Measurements from ENCODE around the gene PEPD.

PEPD gene

DNA sequence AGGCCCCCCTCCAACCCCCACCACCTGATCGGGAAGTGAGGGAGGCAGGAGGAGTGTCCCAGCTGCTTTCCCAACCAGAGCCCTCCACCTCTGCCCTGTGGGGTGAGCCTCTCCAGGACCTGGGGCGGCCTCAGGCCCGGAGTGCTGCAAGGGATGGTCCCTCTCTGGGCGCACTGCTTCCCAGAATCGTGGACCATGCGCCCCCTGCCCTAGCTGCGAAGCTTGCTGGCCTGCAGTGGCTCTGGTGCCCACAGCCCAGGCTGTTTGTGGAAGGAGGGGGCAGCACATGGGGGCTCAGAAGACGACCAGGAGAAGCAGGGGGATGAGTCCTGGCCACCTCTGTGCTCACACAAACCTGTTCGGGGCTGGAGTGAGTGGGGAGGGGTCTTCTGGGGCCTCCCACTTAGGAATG lies 114.4 kb downstream of the PEPD start:
- no peak for TF ChIP-seq GATA1 (IDR thresholded peaks at IDR 0.05; ENCODE audit: low read depth, low read length)
- no peak for TF ChIP-seq POLR2A (IDR thresholded peaks at IDR 0.05; ENCODE audit: low read length)
- no peak for DNase-seq

DNA sequence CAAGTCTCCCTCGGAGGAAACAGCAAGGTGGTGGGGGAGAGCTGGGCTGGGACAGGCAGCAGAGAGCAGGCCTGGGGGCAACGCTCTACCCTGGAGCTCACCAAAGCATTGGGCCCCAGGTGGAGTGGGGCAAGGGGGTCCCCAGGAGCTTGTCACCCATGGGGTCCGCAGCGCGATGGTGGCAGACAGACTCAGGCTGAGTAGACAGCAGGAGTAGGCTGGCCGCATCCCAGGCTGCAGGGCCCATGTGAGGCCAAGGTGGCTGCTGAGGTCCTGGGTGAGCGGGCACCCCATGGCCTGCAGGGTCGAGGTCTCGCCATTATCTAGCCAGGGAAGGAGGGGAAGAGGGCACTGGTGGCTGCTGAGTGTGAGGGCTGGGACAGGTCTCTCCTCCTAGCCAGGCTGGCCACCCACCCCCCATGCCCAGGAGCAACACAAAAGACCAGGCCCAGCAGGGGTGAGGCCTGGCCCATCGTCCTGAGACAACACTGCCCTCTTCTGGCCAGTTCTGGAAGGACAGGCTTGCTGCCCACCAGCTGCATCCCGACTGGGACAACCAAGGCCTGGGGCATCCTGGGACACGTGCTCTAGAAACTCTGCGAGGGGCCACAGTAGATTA lies 115.0 kb downstream of the PEPD start:
- DNase-seq, result peak; percentile 57 to 82
- TF ChIP-seq GATA1 (IDR thresholded peaks at IDR 0.05; ENCODE audit: low read depth, low read length) (no peak), POLR2A (IDR thresholded peaks at IDR 0.05; ENCODE audit: low read length) (no peak)

DNA sequence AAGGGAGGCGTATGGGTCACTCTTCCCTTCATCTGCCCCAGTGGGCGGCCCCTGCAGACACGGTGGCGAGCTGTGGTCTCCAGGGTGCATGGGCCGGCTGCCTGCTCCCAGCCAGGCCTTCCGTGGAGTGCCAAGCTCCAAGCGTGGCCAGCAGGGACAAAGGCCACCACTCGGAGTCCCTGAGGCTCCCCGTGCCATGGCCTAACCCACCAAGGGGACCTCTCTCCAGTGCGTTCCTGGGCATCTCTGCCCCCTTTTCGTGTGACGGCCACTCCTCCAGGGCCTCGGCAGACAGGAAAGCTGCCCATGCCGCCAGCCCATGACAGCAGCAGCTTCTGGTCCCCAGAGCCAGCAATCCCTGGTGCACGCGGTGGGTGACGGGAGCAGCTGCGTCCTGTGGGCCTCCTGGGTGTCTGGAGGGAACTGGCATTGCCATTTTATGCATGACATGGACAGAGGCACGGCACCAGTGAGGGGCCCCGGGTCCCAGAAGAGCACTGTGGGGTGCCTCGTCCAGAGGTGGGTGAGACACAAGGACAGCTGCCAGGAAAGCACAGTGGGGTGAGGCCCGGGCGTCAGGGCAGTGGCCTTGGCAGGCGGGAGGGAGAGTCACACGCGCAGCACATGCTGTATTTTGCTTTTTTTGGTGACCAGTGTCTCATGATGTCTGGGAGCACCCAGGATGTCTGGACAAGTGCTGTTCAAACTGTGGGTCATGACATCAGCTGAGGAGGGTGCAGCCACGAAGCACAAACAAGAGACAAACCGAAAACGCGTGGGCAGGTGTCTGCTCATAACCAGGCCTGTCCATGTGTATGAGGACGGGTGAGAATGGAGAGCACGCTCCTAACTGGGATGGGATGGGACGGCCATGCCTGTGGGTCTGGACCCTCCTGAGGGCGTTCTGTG lies 115.8 kb downstream of the PEPD start:
- TF ChIP-seq GATA1 (IDR thresholded peaks at IDR 0.05; ENCODE audit: low read depth, low read length) (no peak), POLR2A (IDR thresholded peaks at IDR 0.05; ENCODE audit: low read length) (no peak)
- no peak for DNase-seq

DNA sequence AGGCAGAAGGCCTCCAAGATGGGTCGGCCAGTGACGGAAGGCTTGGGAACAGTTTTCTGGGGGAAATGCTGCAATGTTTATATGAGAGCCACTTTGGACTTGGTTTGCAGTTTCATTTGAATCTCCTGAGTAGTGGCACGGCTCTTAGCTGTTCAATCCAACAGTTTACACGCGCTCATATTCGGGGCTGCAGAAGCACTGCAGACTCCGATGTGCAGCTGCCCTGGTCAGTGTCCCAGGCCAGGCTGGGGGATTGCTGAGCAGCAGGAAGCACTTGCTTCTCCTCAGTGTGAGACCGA lies 116.4 kb downstream of the PEPD start:
- DNase-seq, result no peak
- TF ChIP-seq POLR2A (IDR thresholded peaks at IDR 0.05; ENCODE audit: low read length) (no peak), GATA1 (IDR thresholded peaks at IDR 0.05; ENCODE audit: low read depth, low read length) (no peak)

DNA sequence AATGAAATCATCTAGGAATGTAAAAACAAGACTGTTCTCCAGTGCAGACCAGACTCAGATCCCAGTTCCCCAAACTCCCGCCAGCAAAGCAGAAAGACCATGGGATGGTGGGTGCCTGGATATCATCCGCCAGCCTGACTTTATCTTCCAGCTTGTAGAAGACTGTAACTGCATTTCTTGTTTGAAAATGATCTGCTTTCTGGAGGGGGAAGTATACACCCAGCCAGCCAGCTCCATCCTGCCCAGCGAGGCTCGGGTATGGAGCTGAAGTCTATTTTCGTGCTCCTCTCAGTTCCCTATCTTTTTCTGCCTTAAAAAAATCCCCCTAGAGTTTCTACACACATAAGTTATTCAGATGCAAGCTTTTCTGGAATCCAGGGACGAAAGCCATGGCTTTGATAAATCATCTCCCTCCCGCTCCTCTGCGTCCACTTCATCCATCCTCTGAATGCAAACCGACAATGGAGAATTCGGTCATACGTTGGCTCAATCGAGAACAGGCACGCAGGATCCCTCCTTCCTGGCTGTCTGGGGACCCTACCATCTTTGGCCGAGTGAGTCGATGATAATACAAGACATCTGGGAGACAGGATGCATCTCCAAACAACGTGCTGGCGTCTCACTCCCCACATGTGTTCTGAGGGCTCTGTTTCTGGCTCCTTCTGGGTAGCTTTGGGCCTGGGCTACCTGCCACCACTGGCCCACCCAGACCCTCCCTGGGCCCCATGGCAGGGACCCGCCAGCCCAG lies 116.9 kb downstream of the PEPD start:
- DNase-seq, result no peak
- TF ChIP-seq POLR2A (IDR thresholded peaks at IDR 0.05; ENCODE audit: low read length) (no peak), GATA1 (IDR thresholded peaks at IDR 0.05; ENCODE audit: low read depth, low read length) (no peak)

DNA sequence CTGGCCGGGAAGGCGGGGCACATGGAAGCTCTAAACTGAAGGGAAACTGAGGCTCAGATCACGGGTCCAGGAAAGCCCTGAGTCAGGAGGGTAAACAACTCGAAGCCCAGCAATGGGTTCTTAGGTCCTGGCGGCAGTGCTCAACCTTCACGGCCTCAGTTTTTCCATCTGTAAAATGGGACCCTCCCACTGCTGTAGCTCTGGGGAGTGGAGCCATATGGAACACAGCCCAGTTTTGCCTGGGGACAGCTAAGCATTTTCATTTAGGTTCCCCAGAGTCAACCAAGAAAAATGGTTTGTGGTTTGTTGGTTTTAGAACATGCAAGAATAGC lies 117.7 kb downstream of the PEPD start:
- TF ChIP-seq POLR2A (IDR thresholded peaks at IDR 0.05; ENCODE audit: low read length) (no peak), GATA1 (IDR thresholded peaks at IDR 0.05; ENCODE audit: low read depth, low read length) (no peak)

DNA sequence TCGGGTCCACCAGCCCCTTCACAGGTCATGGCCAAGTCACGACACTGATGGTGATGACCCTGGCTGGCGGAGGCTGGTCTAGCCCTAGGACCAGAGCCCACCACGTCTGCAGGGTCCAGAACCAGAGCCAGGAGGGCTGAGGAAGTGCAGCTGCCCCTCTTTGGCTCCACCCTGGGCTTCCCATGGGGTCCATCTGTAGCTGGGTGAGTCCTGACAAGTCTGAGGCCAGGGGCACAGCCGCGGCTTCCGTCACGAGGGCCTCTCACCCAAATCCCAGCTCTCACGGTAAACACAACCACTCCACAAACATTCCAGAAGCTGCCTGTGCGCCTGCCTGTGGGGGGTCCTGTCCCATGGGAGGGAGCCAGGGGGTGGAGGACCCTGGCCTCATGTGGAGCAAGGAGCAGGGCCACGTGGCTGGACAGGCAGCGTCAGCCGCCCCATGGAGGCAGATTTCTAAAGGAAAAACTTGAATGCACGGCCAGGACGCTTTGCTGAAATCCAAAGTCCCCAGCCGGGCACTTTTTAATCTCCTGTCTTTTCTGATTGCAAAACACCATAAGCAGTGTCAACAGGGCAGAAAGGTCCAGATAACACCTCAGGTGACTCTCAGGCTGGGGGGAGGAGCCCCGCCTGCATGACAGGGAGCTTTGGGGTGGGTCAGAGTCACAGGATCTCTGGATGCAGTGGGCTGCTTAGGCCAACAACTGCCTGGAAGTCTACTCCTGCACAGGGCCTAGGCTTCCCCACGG lies 118.2 kb downstream of the PEPD start:
- no peak for DNase-seq
- no peak for TF ChIP-seq POLR2A (IDR thresholded peaks at IDR 0.05; ENCODE audit: low read length)
- TF ChIP-seq GATA1 (IDR thresholded peaks at IDR 0.05; ENCODE audit: low read depth, low read length), result no peak

More for the DNA sequence above, 117.7 kb downstream of the PEPD start:
- no peak for DNase-seq

DNA sequence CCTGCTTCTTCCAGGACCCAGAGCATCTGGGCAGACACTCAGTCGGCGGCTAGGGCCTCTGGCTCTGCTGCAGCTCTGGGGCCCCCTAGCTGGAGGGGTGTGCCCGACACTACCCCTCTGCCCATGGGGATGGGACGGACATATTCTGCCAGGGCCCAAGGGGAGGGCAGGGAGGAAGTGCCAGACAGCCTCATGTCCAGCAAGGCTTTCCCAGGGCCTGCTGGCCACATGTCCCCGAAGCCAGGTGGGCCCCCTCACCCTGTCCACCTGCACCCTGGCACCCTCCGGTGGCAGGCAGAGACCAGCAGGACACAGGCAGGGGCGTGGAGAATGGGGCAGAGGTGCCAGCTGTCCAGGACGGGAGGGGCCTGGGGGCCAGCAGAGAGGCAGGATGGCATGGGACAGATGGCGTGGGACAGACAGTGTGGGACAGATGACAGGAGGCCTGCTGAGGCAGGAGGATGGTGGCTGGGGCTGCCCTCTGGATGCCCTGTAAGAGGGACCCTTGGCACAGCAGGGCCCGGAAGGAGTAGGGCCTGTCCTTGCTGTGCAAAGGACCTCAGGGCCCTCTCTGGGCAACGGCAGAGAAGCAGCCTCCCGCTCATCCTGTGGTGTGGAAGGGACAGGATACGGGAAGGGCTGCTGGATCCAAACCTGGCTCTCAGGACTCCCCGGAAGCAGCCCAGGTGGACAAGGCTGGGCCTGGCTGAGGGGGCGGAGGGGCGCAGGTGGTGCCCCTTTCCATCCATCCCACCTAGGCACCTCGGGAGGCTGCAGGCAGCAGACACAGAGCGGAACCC lies 119.0 kb downstream of the PEPD start:
- TF ChIP-seq GATA1 (IDR thresholded peaks at IDR 0.05; ENCODE audit: low read depth, low read length) (no peak), POLR2A (IDR thresholded peaks at IDR 0.05; ENCODE audit: low read length) (no peak)
- no peak for DNase-seq

DNA sequence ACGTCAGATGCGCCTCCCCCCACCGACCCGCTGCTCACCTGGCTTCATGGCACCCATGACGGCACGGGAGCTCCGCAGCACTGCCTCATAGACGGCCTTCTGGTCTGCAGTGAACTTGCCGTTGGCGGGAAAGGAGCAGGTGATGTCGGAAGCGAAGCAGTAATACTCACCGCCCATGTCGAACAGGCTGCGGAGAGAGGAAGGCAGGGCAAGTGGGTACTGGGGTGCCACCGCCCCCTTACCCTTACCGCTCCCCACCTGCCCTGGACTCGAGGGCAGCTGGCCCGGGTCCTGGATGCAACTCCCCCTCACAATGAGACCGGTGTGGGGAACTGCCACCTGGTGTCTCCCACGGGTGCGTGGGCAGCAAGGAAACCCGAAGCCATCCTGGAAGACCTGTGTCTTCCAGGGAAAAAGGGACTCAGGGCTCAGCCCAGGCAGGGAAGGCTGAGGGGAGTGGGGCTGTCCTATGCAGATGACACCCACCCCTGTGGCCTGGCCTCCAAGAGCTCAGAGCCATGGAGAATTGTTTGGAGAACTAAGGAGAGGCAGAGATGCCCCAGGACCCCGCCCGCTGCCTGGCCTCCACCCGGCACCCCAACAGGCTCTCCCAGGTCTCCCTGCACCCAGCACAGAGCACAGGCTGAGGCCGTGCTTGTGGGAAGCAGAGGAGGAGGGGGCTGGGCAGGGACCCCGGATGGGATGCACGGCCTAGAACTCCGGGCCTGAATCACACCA lies 119.7 kb downstream of the PEPD start:
- TF ChIP-seq GATA1 (IDR thresholded peaks at IDR 0.05; ENCODE audit: low read depth, low read length) (no peak), POLR2A (IDR thresholded peaks at IDR 0.05; ENCODE audit: low read length) (no peak)
- DNase-seq, result no peak

DNA sequence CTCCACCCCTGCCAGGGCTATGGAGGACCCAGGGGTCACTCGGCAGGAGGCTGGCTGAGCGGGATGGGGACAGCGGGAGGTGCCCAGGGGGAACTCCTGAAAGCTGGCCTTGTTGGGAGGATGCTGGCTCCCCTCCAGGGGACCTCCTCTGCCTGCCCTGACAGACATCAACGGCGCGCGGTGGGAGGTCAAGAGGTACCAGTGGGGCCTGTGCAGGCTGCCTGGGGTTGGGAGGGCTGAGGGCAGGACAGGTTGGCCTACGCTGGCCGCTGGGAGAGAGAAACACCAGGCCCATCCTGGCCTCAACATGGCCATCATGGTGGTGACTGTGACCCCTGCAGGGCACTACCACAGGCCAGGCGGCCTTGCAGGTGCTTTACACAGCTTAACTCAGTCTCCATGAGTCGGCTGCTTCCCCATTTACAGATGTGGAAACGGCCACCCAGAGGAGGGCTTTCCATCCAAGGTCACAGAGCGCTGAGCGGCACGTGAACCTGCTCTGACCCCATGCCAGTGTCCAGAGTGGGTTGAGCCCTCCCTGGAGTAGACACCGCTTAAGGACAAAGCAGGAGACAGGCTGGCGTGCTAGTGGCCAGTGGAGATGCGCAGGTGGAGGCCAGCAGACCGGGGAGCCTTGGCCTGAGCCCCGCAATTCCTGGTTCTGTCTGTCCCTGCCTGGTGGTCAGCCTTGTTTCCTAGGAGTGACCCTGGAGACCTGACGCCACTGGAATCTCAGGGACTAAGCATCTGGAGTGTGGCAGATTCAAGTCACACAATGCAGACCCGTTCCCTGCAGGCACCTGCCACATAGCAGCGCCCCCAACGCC lies 120.5 kb downstream of the PEPD start:
- no peak for TF ChIP-seq GATA1 (IDR thresholded peaks at IDR 0.05; ENCODE audit: low read depth, low read length)
- no peak for DNase-seq

DNA sequence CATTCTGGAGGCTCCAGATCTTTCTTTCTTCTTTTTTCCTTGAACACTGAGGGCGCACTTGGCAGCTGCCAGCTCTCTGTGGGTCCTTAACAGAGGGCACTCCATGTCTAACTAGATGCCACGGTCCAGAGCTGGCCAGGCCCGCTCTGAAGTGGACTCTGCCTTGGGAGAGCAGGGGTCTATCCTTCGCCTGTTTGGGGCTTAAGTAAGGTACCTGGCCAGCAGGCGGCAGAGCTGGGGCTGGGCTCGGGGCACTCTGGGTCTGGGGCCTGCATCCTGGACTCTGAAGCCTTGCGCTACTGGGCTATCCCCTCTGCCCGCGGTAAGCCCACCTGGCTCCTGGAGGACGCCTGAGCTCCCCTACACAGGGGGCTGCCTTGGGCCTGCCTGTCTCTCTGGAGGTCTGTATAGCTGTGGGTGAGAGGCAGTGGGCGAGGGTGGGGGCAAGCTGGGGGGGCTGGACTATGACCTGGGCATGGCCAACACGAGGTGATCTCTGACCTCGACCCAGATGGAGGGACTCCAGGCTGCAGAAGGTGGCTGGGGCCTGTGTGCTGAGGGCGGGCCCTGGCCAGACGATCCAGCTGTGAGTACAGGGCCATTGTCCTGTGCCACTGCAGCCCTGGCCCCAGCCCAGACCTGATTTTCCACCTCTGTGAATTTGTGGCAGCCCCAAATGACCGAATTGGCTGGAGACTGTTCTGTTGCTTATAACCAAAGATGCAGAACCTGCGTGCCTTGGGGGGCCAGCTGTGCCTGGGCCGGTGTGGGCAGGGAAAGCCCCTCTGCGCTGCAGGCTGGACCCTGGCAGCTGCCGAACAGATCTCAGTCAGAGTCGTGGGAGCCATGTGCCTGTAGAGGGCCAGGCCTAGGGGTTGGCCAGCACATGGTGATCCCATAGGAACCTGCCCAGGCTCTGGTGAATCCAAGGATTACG lies 121.6 kb downstream of the PEPD start:
- TF ChIP-seq GATA1 (IDR thresholded peaks at IDR 0.05; ENCODE audit: low read depth, low read length), result no peak
- no peak for TF ChIP-seq POLR2A (IDR thresholded peaks at IDR 0.05; ENCODE audit: low read length)

More for the DNA sequence above, 121.6 kb downstream of the PEPD start:
- no peak for DNase-seq

All from erythroblast (primary cell).